IgD-negative memory B cell (primary cell): ENCODE results near the gene PRR5L. TPM values are rescaled to one million over a fixed set of nuclear protein-coding genes. Genes with fewer than 3 reads are reported as not detected.

Experiments used
- H3K27ac Mint-ChIP-seq, 3 donors: one replicate each; pipeline ENCODE4 v1.8.0; 2020 to 2022; ENCODE audit warnings: mild to moderate bottlenecking in 3 of 3, mixed read lengths in 3 of 3, moderate library complexity in 1 of 3
- H3K27me3 Mint-ChIP-seq: one replicate; pipeline ENCODE4 v1.8.0; 2021; ENCODE audit warnings: mixed read lengths
- H3K36me3 Mint-ChIP-seq: one replicate; pipeline ENCODE4 v1.8.0; 2020; ENCODE audit warnings: mild to moderate bottlenecking, mixed read lengths
- H3K4me1 Mint-ChIP-seq, 3 donors: one replicate each; pipeline ENCODE4 v1.8.0; 2020 to 2022; ENCODE audit warnings: mixed read lengths in 3 of 3, mild to moderate bottlenecking in 1 of 3
- H3K4me3 Mint-ChIP-seq, 4 donors: one replicate each; pipeline ENCODE4 v1.8.0; 2020 to 2022; ENCODE audit warnings: mild to moderate bottlenecking in 4 of 4, mixed read lengths in 4 of 4, moderate library complexity in 3 of 4
- H3K9me3 Mint-ChIP-seq, 3 donors: one replicate each; pipeline ENCODE4 v1.8.0; 2020 to 2021; ENCODE audit warnings: mixed read lengths in 3 of 3, mild to moderate bottlenecking in 1 of 3
- polyA plus RNA-seq: library from polyadenylated mRNA; unstranded; fragments of 300-500 nt; fragmentation: Illumina TruSeq; gene quantifications from one replicate; pipeline ENCODE4 v1.2.3, GENCODE V29; 2021

The PRR5L gene
- polyA plus RNA-seq, 1 donor from 2014 or later = 1.2 TPM

DNA sequence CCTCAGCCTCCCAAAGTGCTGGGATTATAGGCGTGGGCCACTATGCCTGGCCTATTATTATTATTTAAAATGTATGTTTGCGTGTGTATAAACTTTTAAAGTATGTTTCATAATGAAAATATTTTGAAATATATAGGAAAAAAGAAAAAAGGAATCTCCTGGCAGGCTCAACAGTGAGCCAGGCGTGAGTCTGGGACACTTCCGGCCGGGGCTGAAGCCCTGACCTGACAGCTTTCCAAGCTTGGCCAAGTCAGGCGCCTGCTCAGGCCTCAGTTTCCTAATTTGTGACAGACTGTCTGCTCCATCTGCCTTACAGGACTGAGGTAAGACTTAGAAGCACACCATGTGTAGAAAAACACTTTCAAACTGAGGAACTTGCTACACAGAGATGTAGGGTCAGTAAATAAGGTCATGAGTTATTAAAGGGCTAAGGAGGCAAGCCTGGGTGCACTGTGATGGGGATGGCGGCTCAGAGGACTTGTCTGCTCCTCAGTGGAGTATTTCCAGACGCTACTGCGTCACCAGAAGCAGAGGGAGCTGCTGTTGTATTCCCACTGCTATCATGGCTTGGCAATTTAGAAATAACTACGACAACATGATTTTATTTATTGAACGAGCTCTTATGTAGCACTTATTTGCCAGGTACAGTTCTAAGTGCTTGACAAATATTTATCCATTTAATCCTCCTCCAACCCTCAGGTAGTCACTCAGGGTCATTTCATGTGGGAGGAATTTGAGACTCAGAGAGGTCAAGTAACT is 100.1 kb downstream of the PRR5L start:
- peaks cover 6% of the 10 kb centered on the region for H3K27me3 Mint-ChIP-seq
- peaks cover 0 to 6% (median 1%) of the 10 kb centered on the region in 3 donors for H3K9me3 Mint-ChIP-seq
- no peak overlapping the region for H3K4me3 Mint-ChIP-seq
- H3K36me3 Mint-ChIP-seq = peaks cover 5% of the 10 kb centered on the region
- no peak overlapping the region for H3K27ac Mint-ChIP-seq
- H3K4me1 Mint-ChIP-seq = peaks cover 20 to 35% (median 33%) of the 10 kb centered on the region in 3 donors

DNA sequence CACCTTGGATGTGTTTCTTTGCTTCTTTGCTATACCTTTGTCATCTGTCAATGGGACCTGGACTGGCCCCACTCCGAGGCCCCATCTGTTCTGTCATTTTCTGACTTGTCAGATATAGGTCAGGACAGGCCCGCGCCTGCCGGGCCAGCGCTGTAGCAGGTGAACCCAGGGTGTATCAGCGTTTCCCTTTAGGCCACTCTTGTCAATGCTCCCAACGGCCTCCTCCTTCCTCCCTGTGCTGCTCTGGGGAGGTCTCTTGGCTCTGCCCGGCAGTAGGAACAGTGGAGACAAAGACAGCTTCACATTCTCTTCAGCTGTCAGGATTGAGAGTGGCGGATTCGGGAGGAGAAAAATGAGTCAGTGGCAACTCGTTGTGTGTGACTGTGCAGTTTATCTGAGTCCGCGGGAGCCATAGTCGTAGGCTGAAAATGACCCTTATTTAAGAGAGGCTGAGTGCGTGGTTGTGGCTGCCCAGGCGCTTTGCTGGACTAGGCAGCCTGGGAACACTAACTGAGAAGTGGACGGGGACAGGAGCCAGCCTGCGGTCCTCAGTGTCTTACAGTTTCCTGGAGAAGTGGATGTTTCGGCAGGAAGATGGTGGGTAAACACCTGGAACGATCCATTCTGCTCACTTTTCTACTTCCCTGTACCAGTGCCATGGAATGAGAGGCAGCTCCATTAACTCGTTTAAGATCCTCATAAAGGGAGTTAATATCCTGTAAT is 102.3 kb downstream of the PRR5L start:
- H3K4me3 Mint-ChIP-seq = peak overlapping the region in 1 of 4 donors; percentile 22
- H3K27me3 Mint-ChIP-seq = peaks cover 6% of the 10 kb centered on the region
- peaks cover 5% of the 10 kb centered on the region for H3K36me3 Mint-ChIP-seq
- peaks cover 11 to 19% (median 18%) of the 10 kb centered on the region in 3 donors for H3K4me1 Mint-ChIP-seq
- peaks cover 0 to 1% (median 0%) of the 10 kb centered on the region in 3 donors for H3K9me3 Mint-ChIP-seq
- no peak overlapping the region for H3K27ac Mint-ChIP-seq

DNA sequence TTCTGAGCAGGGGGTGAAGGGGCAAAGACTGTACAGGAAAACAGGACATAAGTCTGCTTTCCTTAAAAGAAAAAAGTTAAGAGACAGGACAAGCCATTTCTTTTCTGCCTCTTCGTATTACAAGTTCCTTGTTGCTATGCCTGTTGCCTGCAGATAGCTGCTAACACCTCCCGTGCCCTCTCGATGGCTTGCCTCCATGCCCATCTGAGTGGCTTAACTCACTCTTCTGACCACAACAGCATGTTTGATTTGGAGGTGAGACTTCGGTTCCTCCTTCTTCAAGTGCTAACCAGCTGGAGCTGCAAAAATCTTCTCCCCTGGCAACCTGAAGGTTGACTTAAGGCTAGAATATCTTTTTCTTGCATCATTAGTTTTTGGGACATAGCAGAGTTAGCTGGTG is 103.1 kb downstream of the PRR5L start:
- Mint-ChIP-seq H3K9me3 (no peaks in the 10 kb centered on the region), H3K27ac (no peak overlapping the region), H3K4me3 (no peak overlapping the region), H3K4me1 (peaks cover 11 to 18% (median 15%) of the 10 kb centered on the region in 3 donors), H3K36me3 (peaks cover 5% of the 10 kb centered on the region), H3K27me3 (peaks cover 6% of the 10 kb centered on the region)

DNA sequence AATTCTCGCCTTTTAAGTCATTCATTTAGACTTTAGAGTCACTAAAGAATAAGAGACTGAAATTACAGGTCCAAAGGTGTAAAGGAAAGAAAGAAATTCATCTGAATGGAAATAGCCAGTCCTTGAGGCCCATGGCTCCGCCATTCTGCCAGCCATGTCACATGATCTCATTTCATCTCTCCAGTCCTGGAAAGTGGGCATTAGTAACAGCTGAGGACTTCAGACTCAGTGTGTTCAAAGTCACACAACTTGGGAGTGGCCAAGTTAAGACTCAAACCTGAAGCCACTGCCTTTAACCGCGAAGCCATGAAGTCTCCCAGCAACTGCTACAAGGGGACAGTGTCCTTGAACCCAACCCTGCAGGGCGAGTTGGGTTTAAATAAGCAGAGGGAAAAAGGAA is 103.7 kb downstream of the PRR5L start:
- Mint-ChIP-seq H3K4me1 (peaks cover 11 to 18% (median 14%) of the 10 kb centered on the region in 3 donors), H3K9me3 (no peaks in the 10 kb centered on the region), H3K27ac (no peak overlapping the region), H3K27me3 (peaks cover 6% of the 10 kb centered on the region), H3K4me3 (peak overlapping the region in 1 of 4 donors; percentile 14), H3K36me3 (peaks cover 5% of the 10 kb centered on the region)

DNA sequence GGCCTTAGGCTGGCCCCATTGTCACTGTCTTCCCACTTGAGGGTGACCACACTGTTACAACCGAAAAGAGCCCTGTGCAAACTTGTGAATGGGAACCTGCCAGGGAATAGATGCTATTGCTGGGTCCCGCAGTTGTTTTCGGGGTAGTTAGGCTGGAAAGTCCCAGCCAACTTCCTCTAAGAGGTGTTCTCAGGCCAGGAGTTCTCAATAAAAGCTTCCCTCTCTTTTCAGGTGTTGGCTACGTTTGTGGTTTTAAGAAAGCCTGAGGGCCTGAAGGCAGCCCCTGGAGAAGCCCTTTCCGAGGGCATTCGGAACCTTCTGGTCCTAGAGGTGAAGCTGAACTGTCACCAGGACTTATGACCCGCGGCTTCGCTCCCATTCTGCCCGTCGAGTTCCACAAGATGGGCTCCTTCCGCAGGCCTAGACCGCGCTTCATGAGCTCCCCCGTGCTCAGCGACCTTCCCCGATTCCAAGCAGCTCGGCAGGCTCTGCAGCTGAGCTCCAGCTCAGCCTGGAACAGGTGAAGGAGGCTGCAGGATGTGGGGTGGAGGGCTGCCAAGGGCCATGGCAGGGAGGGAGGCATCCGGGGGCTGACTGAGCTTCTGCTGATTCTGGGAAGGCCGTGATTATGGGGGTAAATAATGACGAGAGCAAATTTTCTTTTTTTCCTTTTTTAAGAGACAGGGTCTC is 104.8 kb downstream of the PRR5L start:
- Mint-ChIP-seq H3K4me3 (no peak overlapping the region), H3K27me3 (peaks cover 6% of the 10 kb centered on the region), H3K9me3 (no peaks in the 10 kb centered on the region), H3K4me1 (peaks cover 11 to 19% (median 14%) of the 10 kb centered on the region in 3 donors), H3K27ac (peak overlapping the region in 2 of 3 donors; percentile 47 to 83), H3K36me3 (peaks cover 5% of the 10 kb centered on the region)

DNA sequence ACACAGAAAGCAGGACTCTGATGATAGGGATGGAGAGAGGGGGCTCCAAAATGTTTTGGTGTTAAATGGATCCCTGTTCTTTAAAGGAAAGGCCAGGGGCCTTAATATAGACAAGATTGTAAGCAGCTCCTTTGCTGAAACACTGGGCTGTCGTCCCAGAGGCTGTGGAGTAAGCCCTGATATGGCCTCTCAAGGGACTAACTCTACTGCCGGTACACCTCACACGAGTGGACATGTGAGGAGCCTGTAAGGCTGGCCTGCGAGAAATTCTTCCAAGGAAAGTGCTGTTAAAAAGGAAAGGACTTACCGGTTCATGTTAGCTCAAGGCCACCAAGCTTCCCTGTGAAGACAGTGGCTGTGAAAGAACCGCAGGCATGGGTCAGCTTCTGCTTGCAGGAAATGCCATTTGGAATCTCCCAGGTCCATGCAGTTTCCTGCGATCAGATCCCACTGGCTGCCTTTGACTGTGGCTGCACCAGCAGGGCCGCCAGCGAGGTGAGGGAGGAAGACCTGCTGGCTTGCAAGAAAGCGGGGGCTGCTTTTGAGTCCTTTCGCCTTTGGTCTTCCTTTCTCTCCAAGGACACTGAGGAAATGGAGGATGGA is 106.6 kb downstream of the PRR5L start:
- Mint-ChIP-seq H3K36me3 (peaks cover 5% of the 10 kb centered on the region), H3K9me3 (no peaks in the 10 kb centered on the region), H3K27ac (no peak overlapping the region), H3K4me1 (peaks cover 18 to 32% (median 21%) of the 10 kb centered on the region in 3 donors), H3K27me3 (peaks cover 6% of the 10 kb centered on the region), H3K4me3 (peak overlapping the region in 1 of 4 donors; percentile 55)

DNA sequence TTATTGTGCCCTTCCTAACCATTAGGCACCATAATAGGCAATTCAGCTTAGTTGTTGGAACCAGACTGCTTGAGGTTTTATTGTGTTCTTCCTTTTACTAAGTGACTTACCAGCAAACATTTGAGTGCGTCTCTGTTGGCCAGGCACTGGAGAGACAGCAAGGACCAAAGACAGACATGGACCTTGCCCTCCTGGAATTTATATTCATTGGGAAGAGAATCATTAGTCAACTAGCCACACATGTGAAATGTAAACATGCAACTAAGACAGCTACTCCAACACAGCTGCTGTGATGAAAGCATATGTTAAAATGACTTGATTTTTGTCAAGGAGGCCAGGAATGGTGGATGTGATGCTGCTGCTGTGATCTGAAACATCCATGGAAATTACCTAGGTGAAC is 107.6 kb downstream of the PRR5L start:
- Mint-ChIP-seq H3K27ac (no peak overlapping the region), H3K27me3 (peaks cover 6% of the 10 kb centered on the region), H3K9me3 (no peaks in the 10 kb centered on the region), H3K4me3 (peak overlapping the region in 1 of 4 donors; percentile 34), H3K4me1 (peaks cover 21 to 42% (median 27%) of the 10 kb centered on the region in 3 donors), H3K36me3 (peaks cover 2% of the 10 kb centered on the region)

DNA sequence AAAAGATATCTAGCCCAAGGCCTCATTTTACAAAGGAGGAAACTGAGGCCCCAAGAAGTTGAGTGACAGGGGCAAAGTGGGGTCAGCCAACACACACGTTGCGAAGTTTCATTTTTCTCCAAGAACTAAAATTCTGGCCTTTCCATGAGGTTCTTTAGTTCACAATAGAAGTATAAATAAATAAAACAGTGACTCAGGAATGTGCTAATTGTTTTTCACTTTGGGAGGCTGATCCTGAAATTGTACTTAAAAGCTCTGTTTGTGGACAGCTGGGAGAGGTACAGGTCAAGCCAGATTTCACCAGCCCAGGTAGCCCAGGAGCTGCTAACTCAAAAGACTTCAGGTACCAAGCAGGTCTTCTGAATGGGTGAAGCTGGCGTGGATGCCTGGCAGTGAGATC is 108.7 kb downstream of the PRR5L start:
- no peaks in the 10 kb centered on the region for H3K9me3 Mint-ChIP-seq
- peaks cover 1% of the 10 kb centered on the region for H3K36me3 Mint-ChIP-seq
- H3K27me3 Mint-ChIP-seq = no peaks in the 10 kb centered on the region
- no peak overlapping the region for H3K27ac Mint-ChIP-seq
- no peak overlapping the region for H3K4me3 Mint-ChIP-seq
- peaks cover 32 to 47% (median 36%) of the 10 kb centered on the region in 3 donors for H3K4me1 Mint-ChIP-seq

DNA sequence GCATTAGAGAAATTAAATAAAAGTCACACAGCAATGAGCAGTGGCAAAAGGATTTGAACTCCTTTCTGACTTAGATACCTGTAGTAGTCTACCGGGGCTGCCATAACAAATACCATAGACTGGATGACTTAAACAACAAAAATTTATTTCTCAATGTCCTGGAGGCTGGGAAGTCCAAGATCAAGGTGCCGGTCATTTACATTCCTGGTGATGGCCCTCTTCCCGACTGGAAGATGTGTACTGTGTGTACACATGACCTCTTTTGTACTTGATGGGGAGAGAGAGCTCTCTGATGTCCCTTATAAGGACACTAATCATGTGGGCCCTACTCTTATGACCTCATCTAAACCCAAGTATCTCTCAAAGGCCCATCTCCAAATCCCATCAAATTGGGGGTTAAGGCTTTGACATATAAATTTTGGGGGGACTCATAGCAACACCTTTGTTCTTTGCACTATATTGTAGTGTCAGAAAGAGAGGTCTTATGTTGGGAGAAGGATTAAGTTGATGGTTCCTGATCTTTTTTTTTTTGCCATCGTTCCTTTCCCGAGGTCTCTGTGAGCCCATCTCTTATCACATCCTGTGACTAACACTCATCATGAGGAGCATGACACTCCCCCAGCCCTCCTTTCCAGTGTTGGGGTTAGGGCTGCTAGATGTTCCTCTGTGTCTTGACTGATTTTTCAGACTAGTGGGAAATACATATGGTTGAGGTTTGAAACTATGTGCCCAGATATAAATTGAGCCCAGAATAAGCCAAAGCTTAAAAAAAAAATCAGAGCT is 109.7 kb downstream of the PRR5L start:
- Mint-ChIP-seq H3K27me3 (no peaks in the 10 kb centered on the region), H3K4me3 (no peak overlapping the region), H3K9me3 (no peaks in the 10 kb centered on the region), H3K36me3 (no peaks in the 10 kb centered on the region), H3K27ac (peak overlapping the region in 1 of 3 donors; percentile 89), H3K4me1 (peaks cover 33 to 44% (median 36%) of the 10 kb centered on the region in 3 donors)

DNA sequence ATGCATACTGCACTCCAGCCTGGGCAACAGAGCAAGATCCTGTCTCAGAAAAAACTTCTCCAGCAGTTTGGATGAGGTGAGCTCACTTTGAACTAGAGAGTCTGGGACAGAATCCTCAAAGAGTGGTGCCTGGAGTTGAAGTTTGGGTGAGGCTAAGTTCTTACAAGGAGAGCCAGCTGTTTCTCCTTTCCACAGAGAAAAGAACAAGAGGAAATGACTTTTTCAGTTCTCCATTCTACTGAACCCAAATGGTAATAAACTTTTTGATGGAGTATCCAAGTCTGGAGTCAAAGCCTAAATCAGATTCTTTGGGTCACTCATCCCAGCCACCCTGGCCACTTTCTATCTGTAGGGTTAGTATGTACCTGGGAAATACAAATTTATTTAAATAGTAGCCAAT is 111.3 kb downstream of the PRR5L start:
- H3K4me3 Mint-ChIP-seq = peak overlapping the region in 1 of 4 donors; percentile 6
- H3K9me3 Mint-ChIP-seq = no peaks in the 10 kb centered on the region
- no peaks in the 10 kb centered on the region for H3K36me3 Mint-ChIP-seq
- peaks cover 40 to 55% (median 47%) of the 10 kb centered on the region in 3 donors for H3K4me1 Mint-ChIP-seq
- no peaks in the 10 kb centered on the region for H3K27me3 Mint-ChIP-seq
- peak overlapping the region in 2 of 3 donors; percentile 44 to 59 for H3K27ac Mint-ChIP-seq

DNA sequence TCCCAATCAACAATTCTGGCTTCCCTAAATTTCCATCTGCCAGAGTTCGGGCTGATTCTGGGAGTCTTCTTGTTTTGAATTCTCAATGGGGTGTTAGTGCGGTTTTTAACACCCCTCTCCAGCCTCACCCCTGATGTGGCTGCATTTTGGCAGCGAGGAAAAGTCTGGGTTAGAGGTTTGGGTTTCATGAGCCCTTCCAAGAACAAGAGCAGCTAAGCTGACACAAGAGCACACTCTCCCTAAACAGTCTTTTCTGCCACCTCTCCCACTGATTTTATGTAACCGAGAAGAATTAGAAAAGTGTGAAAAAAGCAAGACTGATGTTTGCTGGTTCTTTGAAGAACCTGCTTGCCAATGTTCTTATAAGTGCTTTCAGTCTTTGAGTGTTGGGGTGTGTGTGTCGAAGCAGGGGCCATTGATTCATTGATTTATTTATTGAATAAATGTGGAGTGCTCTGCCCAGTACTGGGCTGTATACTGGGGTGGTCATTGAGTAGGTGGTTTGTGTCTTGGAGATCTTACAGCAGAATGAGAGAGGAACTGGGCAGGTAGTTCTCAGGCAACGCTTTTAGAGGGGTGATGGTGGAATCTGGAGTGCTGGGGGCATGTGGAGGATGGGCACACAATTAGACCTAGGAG is 112.5 kb downstream of the PRR5L start:
- no peaks in the 10 kb centered on the region for H3K27me3 Mint-ChIP-seq
- peak overlapping the region in 3 of 4 donors; percentile 21 to 79 (median 67) for H3K4me3 Mint-ChIP-seq
- H3K36me3 Mint-ChIP-seq = no peaks in the 10 kb centered on the region
- peak overlapping the region in 2 of 3 donors; percentile 10 to 70 for H3K27ac Mint-ChIP-seq
- H3K9me3 Mint-ChIP-seq = no peaks in the 10 kb centered on the region
- peaks cover 44 to 60% (median 51%) of the 10 kb centered on the region in 3 donors for H3K4me1 Mint-ChIP-seq

DNA sequence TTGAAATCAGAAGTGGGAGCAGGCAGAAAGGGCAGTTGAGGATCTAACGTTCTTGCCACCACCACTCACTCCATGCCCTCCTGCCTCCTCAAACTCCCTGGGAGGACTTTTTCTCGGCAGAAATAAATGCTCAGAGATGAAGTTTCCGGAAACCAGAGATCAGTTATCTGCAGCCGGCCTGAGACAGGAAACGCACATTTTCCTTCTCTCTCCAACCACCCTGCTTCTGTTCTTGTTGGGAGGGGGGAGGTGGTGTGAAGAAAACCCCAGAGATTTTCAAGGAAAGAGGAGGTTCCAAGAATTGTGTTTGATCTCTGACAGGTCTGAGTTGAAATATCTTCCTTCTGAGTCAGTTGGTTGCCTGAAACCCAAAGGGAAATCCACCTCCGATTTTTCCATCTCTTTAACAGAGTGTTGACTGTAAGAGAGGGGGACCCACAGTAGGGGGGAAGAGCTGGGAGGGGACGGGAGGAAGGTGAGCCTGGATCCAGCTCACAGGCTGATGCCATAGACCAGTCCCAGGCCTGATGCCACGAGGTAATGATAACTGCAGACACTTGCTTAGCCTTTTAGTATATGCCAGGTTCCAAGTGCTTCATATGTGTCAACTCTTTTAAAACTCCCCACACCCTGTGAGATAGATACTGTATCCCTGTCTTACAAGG is 113.2 kb downstream of the PRR5L start:
- H3K36me3 Mint-ChIP-seq = no peaks in the 10 kb centered on the region

DNA sequence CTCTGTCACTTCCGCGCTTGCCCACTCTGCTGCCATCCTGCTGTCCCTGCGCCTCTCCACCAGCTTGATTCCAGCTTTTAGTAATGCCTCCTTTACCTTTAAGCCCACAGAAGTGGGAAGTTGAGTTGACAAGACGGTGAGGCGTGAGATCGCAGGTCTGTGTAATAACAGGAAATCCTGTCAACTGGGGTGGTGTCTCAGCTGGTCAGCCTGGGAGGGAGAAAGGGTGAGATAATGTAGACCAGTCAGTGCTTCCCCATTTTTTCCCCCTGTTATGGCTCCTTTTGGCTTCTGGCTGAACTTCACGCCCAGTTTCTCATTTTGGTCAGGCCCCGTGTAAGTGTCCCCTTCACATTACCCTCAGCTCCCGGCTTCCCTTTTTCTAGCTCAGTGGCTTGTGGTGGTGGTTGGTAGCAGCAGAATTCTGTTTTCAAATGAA is 115.1 kb downstream of the PRR5L start:
- Mint-ChIP-seq H3K4me1 (peaks cover 44 to 56% (median 51%) of the 10 kb centered on the region in 3 donors), H3K27me3 (no peaks in the 10 kb centered on the region), H3K27ac (peak overlapping the region; percentile 24 to 87 (median 38)), H3K9me3 (no peaks in the 10 kb centered on the region), H3K36me3 (no peaks in the 10 kb centered on the region), H3K4me3 (peak overlapping the region; percentile 13 to 78 (median 70))

More for the DNA sequence above, 113.2 kb downstream of the PRR5L start:
- Mint-ChIP-seq H3K27ac (peak overlapping the region in 2 of 3 donors; percentile 10 to 70), H3K4me1 (peaks cover 44 to 60% (median 51%) of the 10 kb centered on the region in 3 donors), H3K4me3 (peak overlapping the region in 3 of 4 donors; percentile 21 to 79 (median 67)), H3K9me3 (no peaks in the 10 kb centered on the region), H3K27me3 (no peaks in the 10 kb centered on the region)
